Small intestine (tissue), 7 donors: Measurements from ENCODE around the gene ERF. TPM values are rescaled to one million over a fixed set of nuclear protein-coding genes. Genes with fewer than 3 reads are reported as not detected.

ENCODE experiments used
- DNase-seq, 2 donors: peaks; one replicate each; pipeline versions ENCODE4 v3.0.0 to v3.0.0-alpha.2; 2013
- FAIRE-seq: peaks from 2 replicates; lab custom pipeline; 2012; peaks lifted over from hg19 to GRCh38; lab: Jason Lieb, UNC
- H3K27ac ChIP-seq, 3 donors: one replicate each; pipeline ENCODE4 v1.5.1; 2013; ENCODE audit warnings: low read length in 2 of 3, mild to moderate bottlenecking in 2 of 3, control low read depth in 1 of 3, inconsistent platforms in 1 of 3, low read depth in 1 of 3, moderate library complexity in 1 of 3
- H3K27me3 ChIP-seq, 3 donors: one replicate each; pipeline ENCODE4 v1.6.1; 2013; ENCODE audit warnings: low read length in 3 of 3, inconsistent platforms in 1 of 3; ENCODE audit not compliant: control insufficient read depth in 3 of 3, insufficient read depth in 3 of 3
- H3K36me3 ChIP-seq, 3 donors: one replicate each; pipeline ENCODE4 v1.6.1; 2013; ENCODE audit warnings: low read length in 3 of 3, inconsistent platforms in 1 of 3, low read depth in 1 of 3, mild to moderate bottlenecking in 1 of 3, moderate library complexity in 1 of 3; ENCODE audit not compliant: control insufficient read depth in 3 of 3, insufficient read depth in 2 of 3
- H3K4me1 ChIP-seq, 3 donors: one replicate each; pipeline ENCODE4 v1.6.1; 2013; ENCODE audit warnings: low read length in 2 of 3, inconsistent platforms in 1 of 3, low read depth in 1 of 3, mild to moderate bottlenecking in 1 of 3, moderate library complexity in 1 of 3; ENCODE audit not compliant: control insufficient read depth in 3 of 3, insufficient read depth in 2 of 3
- H3K4me3 ChIP-seq, 3 donors: one replicate each; pipeline ENCODE4 v1.5.1; 2013; ENCODE audit warnings: low read length in 3 of 3, control low read depth in 1 of 3, inconsistent platforms in 1 of 3, low read depth in 1 of 3, mild to moderate bottlenecking in 1 of 3, moderate library complexity in 1 of 3
- H3K9me3 ChIP-seq, 2 donors: one replicate each; pipeline ENCODE4 v1.6.1; 2013; ENCODE audit warnings: low read depth in 1 of 2, low read length in 1 of 2; ENCODE audit not compliant: control insufficient read depth in 2 of 2, insufficient read depth in 1 of 2
- WGBS, 3 donors: extraction: QIAGEN DNeasy Blood & Tissue Kit; methylation state at CpG; one replicate each; pipeline ENCODE4 v1.1.7; 2013; 5-methylcytosine and 5-hydroxymethylcytosine counted together
- polyA plus RNA-seq, 4 donors: library from polyadenylated mRNA; stranded (reverse) in 3 of 4; unstranded in 1 of 4; fragments of 200-250 nt in 3 of 4; fragments of 120-200 nt in 1 of 4; gene quantifications; one replicate each; pipeline versions ENCODE4 v1.2.1 to v1.2.3, GENCODE V29; 2013
- donor health status: healthy with polysubstance abuse.
- donor health status: control.
- donor health status: control.
- donor health status: Bipolar disorder and iron deficiency.
- donor health status: healthy.

ERF gene
- polyA plus RNA-seq, 4 donors = 28.6 to 60.7 (median 41.7) TPM

DNA sequence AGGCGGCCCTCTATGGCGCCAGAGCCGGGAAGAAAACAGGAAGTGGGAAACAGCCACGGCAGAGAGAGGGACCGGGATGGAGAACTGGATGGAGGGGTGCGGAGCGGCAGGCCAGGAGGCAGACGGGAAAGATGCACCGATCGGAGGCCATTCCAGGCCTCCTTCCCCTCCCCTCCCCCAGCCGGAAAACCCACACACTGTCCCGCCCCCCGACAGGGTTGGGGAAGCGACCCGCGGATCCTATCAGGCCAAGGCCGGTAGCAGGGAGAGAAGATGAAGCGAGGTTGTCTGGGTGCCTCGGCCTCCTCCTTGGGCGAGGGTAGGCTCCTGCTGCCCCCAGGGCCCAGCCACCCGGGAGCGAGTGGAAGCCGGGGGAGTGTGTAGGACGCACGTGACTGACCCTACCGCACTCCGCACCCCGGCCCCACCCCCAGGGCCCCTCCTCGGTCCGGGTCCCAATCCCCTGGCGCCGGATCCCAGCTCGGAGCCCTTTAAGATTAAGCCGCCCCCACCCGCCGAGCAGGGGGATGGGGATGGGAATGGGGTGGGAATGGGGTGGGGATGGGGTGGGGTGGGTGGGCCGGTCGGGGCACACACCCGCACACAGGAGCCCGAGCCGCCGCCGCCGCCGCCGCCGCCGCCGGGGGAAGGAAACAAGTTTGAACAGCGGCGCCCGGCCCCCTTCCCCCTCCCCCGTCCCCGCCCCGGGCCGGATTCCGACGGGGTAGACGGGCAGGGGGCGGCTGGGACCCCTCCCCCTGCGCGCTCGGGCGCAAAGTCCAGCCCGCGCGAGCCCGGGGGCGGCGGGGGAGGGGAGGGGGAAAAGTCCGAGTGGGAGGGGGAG is 1.5 kb downstream of the ERF start:
- DNase-seq (peak; percentile 51 to 67), FAIRE-seq (no peak)
- H3K4me3 ChIP-seq = peak overlapping the region; percentile 86 to 100 (median 88)
- 1% methylated on average over 25 to 66 of the region's 71 CpGs for whole genome bisulfite sequencing, 3 donors
- peaks cover 8 to 32% (median 16%) of the 10 kb centered on the region in 3 donors for H3K4me1 ChIP-seq
- H3K9me3 ChIP-seq = no peaks in the 10 kb centered on the region
- H3K27me3 ChIP-seq = no peaks in the 10 kb centered on the region
- peak overlapping the region; percentile 79 to 99 (median 97) for H3K27ac ChIP-seq
- H3K36me3 ChIP-seq = peaks cover 3 to 44% (median 5%) of the 10 kb centered on the region in 3 donors

DNA sequence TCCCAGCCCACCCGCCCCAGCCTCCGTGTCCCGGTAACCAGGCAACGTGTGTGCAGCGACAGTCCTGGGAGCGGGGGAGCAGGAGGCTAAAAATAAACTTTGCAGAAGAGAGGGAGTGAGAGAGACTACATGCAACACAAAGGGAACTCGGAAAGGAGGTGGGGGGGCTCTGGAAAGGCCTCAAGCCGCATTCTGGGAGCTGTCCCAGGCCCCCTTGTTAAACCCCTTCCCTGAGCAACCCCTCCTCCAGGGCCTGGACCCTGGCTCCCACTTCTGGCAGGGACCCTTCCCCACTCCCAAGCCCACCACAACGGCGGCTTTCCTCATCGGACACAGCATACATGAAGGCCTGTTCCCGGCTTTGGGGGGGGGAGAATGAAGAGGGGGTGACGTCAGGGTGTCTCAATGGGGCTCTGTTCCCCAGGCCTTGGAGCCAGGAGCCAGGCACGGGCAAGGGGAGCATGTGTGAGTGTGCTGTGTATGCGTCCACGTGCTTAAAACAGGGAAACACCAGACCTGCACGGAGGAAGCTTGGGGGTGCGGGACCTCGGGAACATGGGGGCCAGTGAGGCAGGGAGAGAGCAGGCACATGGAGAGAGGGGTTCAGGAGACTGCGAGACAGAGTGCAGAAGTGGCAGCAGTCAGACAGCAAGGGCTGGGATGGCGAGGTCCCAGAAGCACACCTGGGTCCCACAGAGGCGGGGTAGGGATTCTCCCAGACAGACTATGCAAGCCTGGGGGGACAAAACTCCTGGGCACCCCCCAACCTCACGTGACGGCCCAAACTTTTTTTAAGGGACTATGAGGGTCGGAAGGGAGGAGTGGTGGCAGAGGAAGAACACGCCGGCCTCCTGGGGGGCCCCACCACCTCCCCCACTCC is 2.3 kb downstream of the ERF start:
- 10 to 17% (median 11%) methylated on average over 23 to 27 of the region's 27 CpGs for WGBS, 3 donors
- peaks cover 8 to 32% (median 16%) of the 10 kb centered on the region in 3 donors for H3K4me1 ChIP-seq
- peak in 1 of 2 donors; percentile 59 for DNase-seq
- H3K27ac ChIP-seq = peak overlapping the region; percentile 64 to 90 (median 82)
- no peaks in the 10 kb centered on the region for H3K27me3 ChIP-seq
- no peaks in the 10 kb centered on the region for H3K9me3 ChIP-seq
- H3K4me3 ChIP-seq = peak overlapping the region; percentile 86 to 100 (median 88)
- peaks cover 3 to 51% (median 5%) of the 10 kb centered on the region in 3 donors for H3K36me3 ChIP-seq
- FAIRE-seq = no peak

DNA sequence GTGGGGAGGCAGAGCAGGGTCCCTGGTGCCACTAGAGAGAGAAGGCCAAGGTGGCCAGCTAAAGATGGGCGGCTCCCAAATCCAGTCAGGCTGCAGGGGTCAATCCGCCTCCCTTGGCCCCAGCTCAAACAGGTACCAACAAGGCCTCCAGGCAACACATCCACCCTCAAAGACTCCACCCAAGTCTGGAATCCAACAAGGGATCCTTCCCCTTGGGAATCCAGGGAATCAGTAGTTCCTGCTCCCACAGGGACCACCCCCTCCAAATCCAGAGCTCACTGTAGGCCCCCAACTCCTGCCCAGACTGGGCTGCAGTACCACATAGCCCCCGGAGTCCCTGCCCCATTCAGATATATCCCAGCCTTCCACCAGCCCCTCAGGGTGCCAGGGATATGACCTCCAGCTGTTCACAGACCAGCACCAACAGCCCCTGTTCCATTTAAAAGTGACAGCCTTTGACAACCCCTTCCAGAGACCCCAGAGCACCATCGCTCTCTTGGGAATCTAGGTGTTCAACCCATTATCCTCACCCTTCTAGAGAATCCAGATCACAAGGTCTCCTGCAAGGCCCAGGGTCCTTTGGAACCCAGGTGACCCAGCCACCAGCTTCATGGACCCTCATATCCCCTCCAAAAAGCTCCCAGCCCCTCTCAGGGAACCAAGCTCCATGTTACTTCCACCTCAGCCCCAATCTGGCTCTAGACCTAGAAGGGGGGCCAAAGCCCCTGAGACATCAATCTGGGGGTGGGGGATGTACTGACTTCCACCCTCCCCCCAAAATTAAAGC is 3.2 kb downstream of the ERF start:
- no peaks in the 10 kb centered on the region for H3K9me3 ChIP-seq
- WGBS, 3 donors = 57 to 75% (median 68%) methylated on average over 4 of the region's 4 CpGs
- H3K4me3 ChIP-seq = peak overlapping the region in 2 of 3 donors; percentile 16 to 86
- no peaks in the 10 kb centered on the region for H3K27me3 ChIP-seq
- peak overlapping the region in 2 of 3 donors; percentile 47 to 90 for H3K27ac ChIP-seq
- peaks cover 8 to 32% (median 16%) of the 10 kb centered on the region in 3 donors for H3K4me1 ChIP-seq
- FAIRE-seq = no peak
- peaks cover 3 to 60% (median 5%) of the 10 kb centered on the region in 3 donors for H3K36me3 ChIP-seq
- DNase-seq = peak in 1 of 2 donors; percentile 36

DNA sequence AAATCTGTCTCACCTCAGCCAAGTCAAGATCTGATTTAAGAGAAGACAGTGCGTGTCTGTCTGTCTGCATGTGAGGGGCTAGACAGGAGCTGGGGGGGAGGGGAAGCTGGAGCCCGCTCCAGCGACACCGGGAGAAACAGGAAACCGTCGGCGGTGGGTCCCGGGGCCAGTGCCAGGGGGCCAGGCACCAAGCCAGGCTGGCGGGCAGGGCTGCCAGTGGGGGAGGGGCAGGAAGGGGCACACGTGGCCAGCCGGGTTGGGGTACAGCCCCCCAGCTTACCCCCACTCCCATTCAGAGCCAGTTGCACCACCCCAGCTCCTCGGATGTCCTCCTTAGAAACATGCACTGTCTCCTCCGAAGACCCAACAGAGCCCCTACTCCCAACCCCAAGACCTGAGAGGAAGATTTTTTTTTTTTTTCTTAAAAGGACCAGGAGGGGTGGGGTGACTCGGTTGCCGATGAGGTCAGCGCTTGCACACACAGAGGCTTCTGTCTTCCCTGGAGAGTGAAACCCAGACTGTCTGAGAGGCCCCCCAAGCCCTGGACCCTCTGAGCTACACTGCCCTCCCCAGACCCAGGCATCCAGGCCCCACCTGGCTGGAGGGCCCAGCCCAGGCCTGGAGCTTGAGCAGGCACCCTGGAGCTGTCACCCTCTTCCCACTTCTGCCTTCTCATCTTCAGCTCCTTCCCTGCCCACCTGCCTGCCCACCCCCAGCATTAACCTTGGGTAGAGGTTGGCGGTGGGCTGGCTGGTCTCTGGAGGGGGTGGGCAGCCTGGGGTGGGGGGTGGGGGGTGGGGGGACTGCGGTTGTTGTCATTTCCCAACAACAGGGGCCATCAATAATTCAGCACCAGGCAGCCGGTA is 4.0 kb downstream of the ERF start:
- H3K27ac ChIP-seq = peak overlapping the region in 2 of 3 donors; percentile 37 to 90
- FAIRE-seq (no peak), DNase-seq (no peak)
- H3K4me3 ChIP-seq = no peak overlapping the region
- peaks cover 3 to 65% (median 5%) of the 10 kb centered on the region in 3 donors for H3K36me3 ChIP-seq
- WGBS, 3 donors = 18 to 35% (median 26%) methylated on average over 15 to 19 of the region's 19 CpGs
- no peaks in the 10 kb centered on the region for H3K27me3 ChIP-seq
- peaks cover 8 to 28% (median 16%) of the 10 kb centered on the region in 3 donors for H3K4me1 ChIP-seq
- H3K9me3 ChIP-seq = no peaks in the 10 kb centered on the region

DNA sequence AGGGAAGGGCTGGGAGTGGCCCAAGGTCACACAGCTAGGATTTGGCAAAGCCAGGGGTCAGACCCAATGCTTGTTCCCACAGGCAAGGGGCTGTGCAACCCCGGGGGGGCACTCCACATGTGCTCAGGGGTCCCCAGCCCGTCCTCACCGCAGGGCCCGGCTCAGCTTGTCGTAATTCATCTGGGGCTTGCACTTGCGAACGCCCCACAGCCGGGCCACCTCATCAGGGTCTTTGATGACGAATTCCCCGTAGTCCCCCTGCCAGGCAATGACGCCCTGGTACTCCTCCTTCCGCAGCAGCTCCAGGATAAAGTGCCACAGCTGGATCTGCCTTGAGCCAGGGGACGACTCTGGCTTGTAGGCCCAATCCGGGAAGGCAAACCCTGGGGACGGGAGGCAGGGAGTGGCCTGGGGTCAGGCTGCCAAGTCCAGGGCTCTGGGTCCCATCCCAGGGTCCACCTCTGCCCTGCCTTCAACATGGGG is 4.7 kb downstream of the ERF start:
- Histone ChIP-seq H3K4me3 (no peak overlapping the region), H3K36me3 (peaks cover 3 to 65% (median 5%) of the 10 kb centered on the region in 3 donors), H3K27ac (peak overlapping the region in 2 of 3 donors; percentile 15 to 46), H3K27me3 (no peaks in the 10 kb centered on the region), H3K4me1 (peaks cover 8 to 28% (median 16%) of the 10 kb centered on the region in 3 donors), H3K9me3 (no peaks in the 10 kb centered on the region)
- DNase-seq (no peak), FAIRE-seq (no peak)
- 60 to 74% (median 74%) methylated on average over 15 of the region's 15 CpGs for WGBS, 3 donors

DNA sequence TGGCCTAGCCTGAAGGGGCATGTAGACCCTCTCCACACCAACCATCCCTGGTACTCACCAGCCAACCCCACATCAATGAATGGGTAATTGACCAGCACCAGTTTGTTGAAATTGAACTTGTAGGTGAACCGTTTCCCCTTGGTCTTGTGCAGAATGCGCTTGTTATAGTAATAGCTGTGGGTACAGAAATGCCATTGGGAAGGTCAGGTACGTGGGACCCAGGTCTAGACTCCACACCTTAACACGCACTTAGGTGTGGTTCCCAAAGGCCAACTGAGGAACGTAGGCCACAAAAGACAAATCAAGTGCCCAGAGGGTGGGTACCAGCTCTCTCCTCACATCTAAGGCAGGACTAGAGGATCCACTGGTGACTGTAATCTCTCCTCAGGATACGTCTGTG is 5.2 kb downstream of the ERF start:
- no peaks in the 10 kb centered on the region for H3K9me3 ChIP-seq
- peaks cover 3 to 65% (median 5%) of the 10 kb centered on the region in 3 donors for H3K36me3 ChIP-seq
- FAIRE-seq (no peak), DNase-seq (no peak)
- WGBS, 3 donors = 59 to 79% (median 66%) methylated on average over 6 of the region's 6 CpGs
- H3K27ac ChIP-seq = peak overlapping the region in 1 of 3 donors; percentile 15
- peaks cover 8 to 32% (median 16%) of the 10 kb centered on the region in 3 donors for H3K4me1 ChIP-seq
- H3K4me3 ChIP-seq = no peak overlapping the region
- H3K27me3 ChIP-seq = no peaks in the 10 kb centered on the region

DNA sequence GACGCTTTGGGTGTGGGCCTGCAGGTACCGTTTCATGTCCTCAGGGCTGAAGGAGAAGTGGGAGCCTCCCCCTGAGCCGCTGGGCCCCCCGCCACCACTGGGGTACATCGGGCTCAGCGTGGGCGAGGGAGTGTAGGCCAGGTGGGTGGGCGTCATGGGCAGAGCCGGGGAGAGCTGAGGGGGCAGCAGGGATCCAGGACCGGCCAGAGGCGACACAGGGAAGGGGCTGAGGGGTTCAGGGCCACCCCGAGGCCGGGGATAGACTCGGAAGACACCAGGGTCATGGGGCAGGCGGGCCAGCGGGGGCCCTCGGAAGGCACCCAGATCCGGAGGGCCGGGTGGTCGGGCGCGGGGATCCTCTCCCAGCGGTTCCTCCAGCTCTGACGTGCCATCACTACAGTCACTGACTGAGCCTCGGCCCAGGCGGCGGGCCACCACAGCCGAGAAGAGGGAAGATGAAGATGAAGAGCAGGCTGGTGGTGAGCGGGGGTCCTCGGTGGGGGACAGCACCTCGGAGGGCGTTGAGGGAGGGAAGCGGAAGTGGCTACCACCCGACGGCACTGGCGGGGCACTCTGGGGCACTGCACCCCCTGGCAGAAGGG is 5.7 kb downstream of the ERF start:
- Histone ChIP-seq H3K4me3 (no peak overlapping the region), H3K27ac (no peak overlapping the region), H3K27me3 (no peaks in the 10 kb centered on the region), H3K36me3 (peaks cover 3 to 65% (median 5%) of the 10 kb centered on the region in 3 donors), H3K4me1 (peaks cover 8 to 32% (median 16%) of the 10 kb centered on the region in 3 donors), H3K9me3 (no peaks in the 10 kb centered on the region)
- no peak for FAIRE-seq
- WGBS, 3 donors = 84 to 89% (median 85%) methylated on average over 28 to 36 of the region's 36 CpGs
- no peak for DNase-seq
